ENCODE results near the gene LCN9.
"Not testable (repeated sequence)": the region's sequence is repeated elsewhere in the genome, so short reads cannot be mapped to it uniquely, and the experiment has no call there.

LCN9 gene

GRCh38 chr9:135648494-135649410, 14.4 kb upstream of the LCN9 start:
- no peak for DNase-seq

- DNase-seq = no peak
These were observed 13.6 kb upstream of the LCN9 start for GRCh38 chr9:135649508-135649907.

- no peak for DNase-seq
These were observed 12.7 kb upstream of the LCN9 start for GRCh38 chr9:135650408-135650807.

- no peak for DNase-seq
These were observed 7.8 kb upstream of the LCN9 start for GRCh38 chr9:135655317-135655716.

GRCh38 chr9:135657416-135657815, 5.7 kb upstream of the LCN9 start:
- DNase-seq = no peak

GRCh38 chr9:135659252-135659651, 3.9 kb upstream of the LCN9 start:
- DNase-seq = no peak

GRCh38 chr9:135660407-135660806, 2.7 kb upstream of the LCN9 start:
- no peak for DNase-seq

- DNase-seq = no peak
These were observed 1.1 kb upstream of the LCN9 start for GRCh38 chr9:135661816-135662560.

- DNase-seq = no peak
These were observed 302 bp downstream of the LCN9 start for GRCh38 chr9:135663451-135663770.

GRCh38 chr9:135663857-135664256, 748 bp downstream of the LCN9 start:
- DNase-seq = no peak

GRCh38 chr9:135664266-135664665, 1.2 kb downstream of the LCN9 start:
- DNase-seq = no peak

- DNase-seq = no peak
These were observed 2.0 kb downstream of the LCN9 start for GRCh38 chr9:135664801-135665794.

- no peak for DNase-seq
These were observed 2.7 kb downstream of the LCN9 start for GRCh38 chr9:135665795-135666189.

- no peak for DNase-seq
These were observed 3.7 kb downstream of the LCN9 start for GRCh38 chr9:135666534-135667462.

- no peak for DNase-seq
These were observed 4.4 kb downstream of the LCN9 start for GRCh38 chr9:135667463-135668001.

- DNase-seq = not testable (repeated sequence)
These were observed 5.9 kb downstream of the LCN9 start for GRCh38 chr9:135669018-135669417.

- DNase-seq = no peak
These were observed 6.6 kb downstream of the LCN9 start for GRCh38 chr9:135669616-135670285.

- DNase-seq = no peak
These were observed 7.8 kb downstream of the LCN9 start for GRCh38 chr9:135670721-135671590.

- no peak for DNase-seq
These were observed 8.5 kb downstream of the LCN9 start for GRCh38 chr9:135671591-135672041.

- not testable (repeated sequence) for DNase-seq
These were observed 9.7 kb downstream of the LCN9 start for GRCh38 chr9:135672786-135673185.
